ENCODE data around the gene BLOC1S4.
A peak's percentile ranks its signal among the peaks of the same experiment; 100 is the strongest.
"Not testable (repeated sequence)": the region's sequence is repeated elsewhere in the genome, so short reads cannot be mapped to it uniquely, and the experiment has no call there.

BLOC1S4 gene

DNA sequence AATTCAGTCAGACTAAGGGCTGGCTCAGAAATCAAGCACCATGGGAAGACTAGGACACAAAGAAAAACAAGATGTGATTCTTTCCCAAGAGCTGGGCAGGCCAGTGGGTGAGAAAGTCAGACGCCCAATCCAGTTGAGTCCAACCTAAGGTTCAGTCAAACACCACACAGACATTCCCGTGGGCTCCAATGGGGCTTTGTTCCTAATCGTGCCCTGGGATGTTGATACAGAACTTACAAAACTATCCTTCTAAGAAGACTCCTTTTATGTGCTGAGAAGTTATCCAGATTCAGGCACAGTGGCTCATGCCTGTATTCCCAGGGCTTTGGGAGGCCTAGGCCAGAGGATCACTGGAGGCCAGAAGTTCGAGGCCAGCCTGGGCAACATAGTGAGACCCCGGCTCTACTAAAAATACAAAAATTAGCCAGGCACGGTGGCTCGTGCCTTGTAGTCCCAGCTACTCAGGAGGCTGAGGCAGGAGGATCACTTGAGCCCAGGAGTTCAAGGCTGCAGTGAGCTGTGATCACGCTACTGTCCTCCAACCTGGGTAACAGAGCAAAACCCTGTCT is 3.7 kb downstream of the BLOC1S4 start:
- DNase-seq, result no peak

DNA sequence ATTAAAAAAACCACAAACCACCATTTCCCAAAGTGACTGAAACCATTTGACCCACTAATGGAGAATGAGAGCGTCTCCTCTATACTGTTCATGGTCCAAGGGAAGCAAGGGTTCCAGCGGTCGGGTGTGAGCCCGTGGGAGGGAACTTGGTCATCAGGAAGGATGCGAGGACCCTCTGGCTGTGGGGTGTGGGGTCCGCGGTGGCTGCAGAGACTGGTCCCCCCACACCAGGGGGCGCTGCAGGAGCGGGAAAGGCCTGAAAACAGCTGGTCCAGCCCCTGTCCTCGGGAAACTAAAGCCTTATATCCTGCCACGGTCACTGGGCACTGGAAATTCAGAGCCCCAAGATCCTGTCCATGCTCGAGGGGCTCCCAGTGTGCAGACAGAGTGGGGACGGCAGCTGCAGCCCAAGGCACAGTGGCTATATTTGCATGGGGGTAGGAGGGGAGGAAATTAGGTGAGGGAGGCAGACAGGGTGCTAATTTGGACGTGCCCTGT is 4.3 kb downstream of the BLOC1S4 start:
- peak; percentile 42 for DNase-seq

DNA sequence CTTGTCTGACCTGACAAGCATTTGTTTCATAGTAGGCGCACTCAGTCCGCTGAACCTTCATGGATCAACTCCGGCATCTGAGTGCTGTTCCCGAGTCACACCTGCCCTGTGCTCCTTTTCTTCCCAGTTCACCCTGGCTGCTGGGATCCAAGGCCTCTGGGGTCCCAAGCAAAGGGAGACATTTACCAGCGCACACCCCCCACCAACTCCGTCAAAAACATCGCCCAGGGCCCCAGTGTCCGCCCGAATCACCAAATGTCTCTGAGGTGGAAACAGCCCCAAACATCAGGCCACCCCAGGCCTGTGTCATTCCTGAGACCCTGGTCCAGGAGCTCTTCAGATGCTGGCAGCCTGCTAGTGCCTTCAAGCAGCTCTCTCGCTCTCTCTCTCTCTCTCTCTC is 5.1 kb downstream of the BLOC1S4 start:
- no peak for DNase-seq

DNA sequence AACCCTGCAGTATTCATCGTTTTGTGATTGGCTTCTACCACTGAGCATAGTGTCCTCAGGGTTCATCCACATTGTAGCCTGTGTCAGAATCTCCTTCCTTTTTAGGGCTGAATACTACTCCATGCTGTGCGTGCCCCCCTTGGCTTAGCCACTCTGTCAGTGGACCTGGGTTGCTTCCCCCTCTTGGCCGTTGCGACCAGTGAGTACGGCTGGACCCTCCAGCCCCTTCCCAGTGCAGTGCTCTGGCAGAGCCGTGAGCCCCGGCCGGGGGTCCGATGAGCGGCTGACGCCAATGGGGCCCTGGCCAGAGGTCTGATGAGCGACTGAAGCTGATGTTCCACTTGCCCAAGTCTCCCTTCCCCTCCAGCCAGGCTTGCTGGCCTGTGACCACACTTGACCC is 6.9 kb downstream of the BLOC1S4 start:
- DNase-seq, result no peak

DNA sequence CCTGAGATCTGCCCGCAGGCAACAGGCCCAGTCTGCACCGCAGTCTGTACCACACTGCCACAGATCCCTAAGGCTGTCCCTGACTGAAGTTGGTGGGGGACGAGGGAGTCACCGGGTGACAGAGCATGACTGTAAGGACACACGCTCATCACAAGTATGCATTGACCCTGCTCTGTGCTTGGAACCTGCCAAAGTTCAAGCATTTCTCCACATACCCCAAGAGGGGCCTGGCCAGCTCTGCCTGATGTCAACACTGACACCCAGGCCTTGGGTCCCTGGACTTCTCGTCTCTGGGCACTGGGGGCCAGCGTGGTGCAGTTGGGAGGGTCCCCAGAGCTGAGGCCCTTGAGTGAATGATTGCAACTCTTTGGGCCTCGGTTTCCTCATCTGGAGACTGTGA is 7.9 kb downstream of the BLOC1S4 start:
- DNase-seq, result no peak

DNA sequence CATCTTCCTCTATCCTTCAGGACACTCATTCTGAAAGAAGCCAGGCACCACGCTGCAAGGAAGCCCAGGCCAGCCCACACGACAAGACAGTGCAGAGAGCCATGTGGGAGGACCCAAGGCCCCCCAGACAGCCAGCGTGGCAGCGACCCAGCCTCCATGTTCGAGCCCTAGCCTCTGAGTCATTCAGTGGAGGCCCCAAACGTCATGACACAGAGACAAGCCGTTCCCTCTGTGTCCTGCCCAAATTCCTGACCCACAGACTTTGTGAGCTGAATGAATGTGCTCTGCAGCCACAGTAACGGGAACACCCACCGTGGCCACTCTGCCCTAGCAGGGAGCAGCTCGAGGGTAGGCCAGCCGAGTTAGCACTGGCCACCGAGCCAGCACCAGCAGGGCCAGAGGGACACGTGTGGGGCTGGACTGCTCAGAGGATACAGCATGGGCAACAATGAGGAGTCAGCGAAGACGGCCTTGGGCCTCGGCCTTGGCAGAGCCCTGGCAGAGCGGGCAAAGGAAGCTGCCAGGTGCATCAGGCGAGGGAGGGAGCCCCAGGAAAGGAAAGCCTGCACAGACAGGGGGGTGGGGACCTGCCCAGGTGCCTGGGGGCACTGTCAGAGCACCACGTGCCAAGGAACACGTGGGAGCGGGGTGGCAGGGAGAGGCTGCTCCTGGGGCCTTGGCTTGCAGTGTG is 8.6 kb downstream of the BLOC1S4 start:
- DNase-seq, result no peak

DNA sequence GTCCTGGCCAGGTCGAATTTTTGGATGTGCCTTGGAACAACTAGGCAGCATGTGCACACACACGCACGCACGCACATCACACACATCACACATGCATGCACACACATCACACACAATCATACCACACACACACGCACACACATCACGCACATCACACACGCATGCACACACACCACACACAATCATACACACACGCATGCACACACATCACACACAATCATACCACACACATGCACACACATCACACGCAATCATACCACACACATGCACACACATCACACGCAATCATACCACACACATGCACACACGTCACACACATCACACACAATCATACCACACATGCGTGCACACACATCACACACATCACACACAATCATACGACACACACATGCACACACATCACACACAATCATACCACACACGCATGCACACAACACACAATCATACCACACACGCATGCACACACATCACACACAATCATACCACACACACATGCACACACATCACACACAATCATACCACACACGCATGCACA is 9.5 kb downstream of the BLOC1S4 start:
- DNase-seq, result not testable (repeated sequence)

DNA sequence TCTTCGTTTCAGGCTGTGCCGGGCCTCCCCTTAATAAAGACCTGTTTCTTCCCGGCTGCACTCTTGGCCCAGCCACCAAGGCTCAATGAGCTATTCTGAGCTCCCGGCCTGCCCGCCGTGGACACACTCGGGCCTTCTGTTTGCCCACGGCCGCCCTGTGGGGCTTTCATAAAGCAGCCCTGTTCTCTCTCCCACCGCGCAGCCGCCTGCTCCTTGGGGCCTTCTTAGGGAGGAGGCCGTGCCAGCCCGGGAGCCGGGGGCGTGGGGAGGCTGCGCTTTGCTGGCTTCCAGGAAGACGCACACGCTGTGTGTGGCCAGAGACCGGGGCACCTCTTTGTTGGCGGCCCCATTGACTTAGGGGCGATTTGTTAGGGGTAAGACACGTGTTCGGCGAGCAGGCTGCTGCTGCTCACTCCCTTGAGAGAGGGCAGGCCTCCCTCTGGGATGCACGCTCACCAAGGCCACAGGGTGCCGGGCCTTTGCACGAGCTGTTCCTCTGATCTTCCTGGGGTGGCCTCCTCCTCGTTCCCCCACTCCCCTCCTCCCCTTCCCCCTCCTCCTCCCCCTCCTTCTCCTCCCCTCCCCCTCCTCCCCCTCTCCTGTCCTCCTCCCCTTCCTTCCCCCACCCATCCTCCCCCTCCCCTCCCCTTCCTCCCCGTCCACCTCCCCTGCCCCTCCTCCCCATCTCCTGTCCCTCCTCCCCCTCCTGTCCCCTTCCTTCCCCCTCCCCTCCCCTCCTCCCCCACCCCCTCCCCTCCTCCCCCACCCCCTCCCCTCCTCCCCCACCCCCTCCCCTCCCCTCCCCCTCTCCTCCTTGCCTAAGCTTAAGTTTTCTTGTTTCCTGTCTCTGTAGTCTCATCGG is 11.3 kb downstream of the BLOC1S4 start:
- no peak for DNase-seq

DNA sequence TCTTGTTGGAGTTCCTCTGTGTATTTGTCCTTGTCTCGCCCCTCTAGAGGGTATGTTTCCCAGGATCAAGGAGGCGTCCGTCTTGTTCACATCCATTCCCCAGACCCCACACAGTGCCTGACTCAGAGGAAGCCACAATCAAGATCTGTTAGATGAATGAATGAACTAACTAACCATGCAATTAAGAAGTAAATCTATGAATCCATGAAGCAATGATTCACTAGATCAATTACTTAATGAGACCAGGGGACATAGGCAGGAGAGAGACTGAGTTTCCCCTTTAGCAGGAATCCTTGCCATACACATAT is 11.9 kb downstream of the BLOC1S4 start:
- no peak for DNase-seq

DNA sequence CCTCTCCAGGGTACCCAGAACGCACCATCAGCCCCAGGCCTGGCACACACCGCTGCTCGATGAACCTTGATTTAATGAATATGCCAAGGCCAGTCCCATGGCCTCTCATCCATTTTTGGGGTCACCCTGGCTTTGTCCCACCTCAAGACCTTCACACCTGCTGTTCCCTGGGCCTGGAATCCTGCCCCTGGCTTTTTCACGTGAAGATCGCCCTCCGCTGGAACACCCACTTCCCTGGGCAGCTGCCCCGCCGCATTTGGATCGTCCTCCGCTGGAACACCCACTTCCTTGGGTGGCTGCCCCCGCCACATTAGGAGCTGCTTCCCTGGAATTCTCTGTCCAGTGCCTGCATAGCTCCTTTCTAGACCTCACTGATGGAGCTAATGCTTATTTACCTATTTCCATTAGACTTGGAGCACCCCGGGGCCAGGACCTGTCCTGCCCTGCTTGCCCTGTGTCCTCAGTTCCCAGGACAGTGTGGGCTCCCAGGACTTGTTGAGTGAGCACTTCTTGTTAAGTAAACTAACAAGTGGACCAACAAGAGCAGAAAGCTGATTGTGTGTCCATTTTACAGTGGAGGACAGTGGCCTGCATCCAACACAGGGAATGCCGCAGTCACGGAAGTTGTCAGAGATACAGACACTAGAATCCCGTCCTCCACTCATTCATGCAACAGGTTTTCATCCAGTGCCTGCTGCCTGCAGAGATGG is 12.5 kb downstream of the BLOC1S4 start:
- DNase-seq, result no peak

DNA sequence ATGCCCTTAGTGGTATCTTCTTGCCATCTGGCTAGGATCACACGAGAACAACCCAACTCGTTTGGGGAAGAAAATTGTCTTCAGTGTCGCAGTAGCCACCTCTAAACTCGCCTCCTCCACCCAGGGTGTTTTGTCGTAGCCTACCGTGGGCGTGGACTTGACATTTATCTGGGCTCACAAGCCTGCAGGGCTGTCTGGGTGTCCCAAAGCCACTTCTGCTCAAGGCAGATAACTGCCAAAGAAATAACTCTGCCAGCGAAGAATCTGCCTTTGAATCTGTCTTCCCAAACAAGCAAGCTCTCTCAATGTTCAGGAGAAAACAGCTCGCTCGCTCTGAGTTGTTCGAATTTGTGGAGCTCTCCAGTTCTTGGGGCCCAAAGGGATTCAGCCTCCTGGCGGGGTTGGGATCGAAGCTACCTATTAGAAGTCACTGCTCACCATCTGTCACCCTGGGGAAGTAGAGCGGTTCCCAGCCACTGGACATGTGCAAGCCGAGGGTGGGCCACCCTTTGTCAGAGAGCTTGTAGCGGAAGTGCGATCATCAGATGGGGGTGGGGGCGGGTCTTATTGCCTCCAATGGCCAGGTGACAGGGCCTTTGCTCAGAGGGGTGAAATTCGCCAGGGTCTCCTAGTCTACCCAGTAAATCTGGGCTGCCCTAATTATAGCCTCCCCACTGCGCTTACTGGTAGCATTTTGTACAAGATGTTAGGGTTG is 14.8 kb downstream of the BLOC1S4 start:
- DNase-seq, result no peak

DNA sequence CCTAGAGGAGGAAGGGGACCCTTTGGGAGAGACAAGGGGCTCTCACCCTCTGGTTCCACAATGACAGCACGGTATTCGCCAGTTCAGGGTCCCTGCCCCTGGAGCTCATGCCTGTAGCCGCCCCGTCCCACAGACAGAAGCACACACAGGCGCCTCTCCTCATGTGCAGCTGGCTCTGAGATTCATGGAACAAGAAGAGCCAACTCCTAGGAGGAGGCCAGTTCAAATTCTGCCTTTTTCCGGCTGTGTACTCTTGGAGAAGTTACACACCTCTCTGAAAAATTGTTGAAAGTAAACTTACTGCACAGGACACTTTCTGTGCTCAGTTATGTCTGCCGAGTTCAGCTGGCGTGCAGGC is 15.3 kb downstream of the BLOC1S4 start:
- no peak for DNase-seq

DNA sequence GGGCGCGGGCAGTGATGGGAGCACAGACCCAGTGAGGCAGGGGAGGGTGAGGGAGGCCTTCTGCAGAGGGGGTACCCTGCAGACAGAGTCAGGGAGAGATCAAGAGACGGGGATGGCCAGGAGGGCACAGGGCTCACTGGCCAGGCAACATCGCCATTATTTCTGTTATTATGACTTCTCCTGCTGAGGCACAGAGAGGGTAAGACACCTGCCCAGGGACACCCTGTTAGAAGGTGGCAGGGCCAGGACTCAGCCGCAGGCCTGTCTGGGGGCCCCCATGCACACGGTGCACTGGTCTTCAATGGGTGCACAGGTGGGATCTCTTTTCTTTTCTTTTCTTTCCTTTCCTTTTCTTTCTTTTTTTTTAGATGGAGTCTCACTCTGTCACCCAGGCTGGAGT is 15.8 kb downstream of the BLOC1S4 start:
- no peak for DNase-seq

DNA sequence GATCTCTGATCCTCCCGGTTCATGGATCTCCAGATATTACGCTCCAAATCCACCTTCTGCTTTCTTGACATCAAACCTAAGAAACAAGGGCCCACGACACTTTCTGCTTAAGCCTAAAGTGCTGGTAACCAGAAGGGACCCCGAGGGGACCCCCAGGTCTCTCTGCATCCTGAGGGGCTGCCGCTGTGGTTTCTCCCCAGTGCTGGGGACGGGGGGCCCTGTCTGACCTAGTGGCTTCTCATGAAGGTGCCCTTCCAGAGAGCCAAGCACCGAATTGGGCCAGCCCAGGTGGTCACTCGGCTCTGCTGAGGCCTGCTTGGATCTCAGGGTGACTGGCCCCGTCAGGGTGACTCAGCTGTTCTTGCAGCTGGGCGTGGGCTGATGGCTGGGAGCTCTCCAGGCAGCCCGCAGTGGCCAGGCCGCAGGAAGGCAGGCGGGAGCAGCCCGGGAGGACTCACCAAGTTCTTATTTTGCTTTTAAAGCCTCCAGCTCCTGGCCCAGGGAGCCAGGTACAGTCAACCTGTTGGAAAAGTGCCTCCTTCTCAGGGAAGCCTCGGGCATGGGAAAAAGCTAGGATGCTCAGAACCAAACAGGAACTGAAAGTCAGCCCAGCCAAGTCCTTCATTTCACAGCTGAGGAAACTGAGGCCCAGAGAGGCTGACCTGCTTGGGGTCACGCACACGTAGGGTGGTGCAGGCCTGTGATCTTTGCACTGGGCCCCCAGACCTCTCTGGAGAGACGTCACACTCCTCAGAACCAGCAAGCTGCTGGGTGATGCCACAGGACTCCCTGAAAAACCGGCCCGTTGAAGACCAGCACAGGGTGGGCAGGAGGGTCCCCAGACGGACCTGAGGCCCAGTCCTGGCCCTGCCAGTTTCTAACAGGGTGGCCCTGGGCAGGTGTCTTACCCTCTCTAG is 16.7 kb downstream of the BLOC1S4 start:
- DNase-seq, result no peak

DNA sequence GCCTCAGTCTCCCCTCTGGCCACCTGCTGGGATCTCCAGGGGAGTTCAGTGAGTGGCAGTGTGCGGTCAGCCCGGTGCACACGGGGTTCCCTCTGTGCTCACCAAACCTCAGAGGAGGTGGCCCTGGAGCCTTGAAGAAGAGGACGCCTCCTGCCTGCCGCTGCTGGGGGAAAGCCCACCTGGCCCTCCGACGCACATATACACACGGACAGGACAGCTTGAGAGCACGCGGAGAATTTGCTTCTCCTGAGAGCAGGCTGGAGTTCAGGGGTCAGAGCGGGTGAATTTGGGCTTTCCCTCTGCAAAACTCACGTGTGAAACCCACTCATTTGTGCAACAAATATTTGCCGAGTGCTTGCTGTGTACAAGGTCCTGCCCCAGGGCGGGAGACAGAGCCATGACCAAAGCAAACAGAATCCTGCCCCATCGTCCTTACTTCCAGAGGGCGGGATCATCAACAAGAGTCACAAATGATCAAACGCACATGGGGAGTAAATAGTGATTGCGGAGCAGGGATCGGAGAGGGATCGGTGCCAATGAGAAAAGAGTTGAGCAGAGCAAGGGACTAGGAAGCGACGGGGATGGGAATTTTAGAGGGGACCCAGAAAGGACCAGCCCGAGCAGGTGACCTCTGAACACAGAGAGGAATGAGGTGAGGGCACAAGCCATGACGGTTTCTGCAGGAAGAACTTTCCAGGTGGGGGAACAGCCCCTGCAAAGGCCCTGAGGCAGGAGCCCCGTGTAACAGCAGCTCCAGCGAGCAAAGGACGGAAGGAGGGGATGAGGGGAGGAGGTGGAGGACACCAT is 17.6 kb downstream of the BLOC1S4 start:
- no peak for DNase-seq

DNA sequence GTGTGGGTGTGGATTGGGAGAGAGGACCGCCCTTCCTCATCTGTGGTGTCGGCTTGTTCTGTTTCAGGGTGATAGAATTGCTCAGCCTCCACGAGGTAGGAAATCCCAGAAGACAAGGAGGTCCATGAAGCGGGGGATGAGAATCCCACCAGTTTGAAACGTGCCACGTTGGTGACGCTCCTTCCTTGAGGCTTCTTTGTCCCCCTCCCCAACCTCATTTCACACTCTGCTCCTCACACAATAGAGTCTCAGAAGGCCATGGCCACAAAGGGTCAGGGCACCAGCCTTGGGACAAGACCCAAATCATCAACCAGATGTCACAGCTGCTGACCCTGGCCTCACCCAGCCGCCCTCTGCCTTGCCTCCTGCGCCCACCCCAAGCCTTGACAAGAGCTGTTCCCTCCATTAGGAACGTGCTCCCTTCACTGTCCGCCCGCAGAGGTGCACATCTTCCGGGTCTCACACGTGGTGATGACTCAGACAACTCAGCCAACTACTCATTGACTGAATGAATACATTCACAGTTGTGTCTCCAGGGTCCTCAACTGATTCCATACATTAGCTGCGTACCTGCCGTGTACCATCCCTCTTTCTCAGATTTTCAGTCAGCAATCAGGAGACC is 18.3 kb downstream of the BLOC1S4 start:
- no peak for DNase-seq

DNA sequence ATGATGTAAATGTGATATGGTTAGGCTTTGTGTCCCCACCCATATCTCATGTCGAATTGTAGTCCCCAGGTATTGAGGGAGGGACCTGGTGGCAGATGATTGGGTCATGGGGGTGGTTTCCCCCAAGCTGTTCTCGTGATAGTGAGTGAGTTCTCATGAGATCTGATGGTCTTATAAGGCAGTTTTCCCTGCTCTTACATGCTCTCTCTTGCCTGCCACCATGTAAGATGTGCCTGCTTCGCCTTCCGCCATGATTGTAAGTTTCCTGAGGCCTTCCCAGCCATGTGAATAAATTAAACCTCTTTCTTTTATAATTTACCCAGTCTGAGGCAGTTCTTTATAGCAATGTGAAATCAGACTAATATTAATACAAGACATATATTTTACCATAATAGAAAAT is 23.9 kb downstream of the BLOC1S4 start:
- no peak for DNase-seq

DNA sequence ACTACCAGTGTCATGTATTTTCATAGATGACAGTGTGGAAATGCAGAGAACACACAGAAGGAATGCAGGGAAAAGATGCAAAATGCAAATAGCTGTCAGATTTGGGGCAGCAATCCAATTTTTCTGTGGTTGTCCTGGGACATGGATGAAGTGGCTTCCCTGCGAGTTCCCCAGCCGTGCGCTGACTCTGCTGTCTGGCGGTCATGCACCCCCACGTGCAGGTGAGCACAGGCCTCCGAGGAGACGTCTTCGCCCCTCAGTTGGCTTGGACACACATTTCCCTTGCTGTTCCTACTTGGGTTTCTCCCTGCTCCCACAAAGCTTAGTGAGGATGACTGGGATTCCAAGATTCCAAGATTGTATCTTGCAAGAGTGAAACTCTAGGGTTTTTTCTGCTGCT is 24.4 kb downstream of the BLOC1S4 start:
- DNase-seq, result no peak

DNA sequence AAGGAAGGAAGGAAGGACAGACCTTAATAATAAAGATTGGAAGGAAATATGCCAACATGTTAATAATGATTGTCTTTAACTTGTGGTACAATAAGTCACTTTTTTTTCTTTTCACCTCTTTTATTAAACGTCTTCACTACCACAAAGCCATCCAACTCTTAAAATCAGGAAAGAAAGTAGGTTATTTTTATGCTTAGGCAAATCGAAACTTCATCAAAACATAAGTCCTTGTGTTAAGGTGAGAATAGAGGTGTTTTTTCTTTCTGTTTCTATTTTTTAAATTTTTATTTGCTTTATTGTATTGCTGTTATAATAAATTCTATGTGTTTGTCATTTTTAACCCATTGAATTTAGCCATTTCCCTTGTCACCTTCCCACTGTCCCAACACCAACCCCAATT is 26.5 kb downstream of the BLOC1S4 start:
- no peak for DNase-seq

DNA sequence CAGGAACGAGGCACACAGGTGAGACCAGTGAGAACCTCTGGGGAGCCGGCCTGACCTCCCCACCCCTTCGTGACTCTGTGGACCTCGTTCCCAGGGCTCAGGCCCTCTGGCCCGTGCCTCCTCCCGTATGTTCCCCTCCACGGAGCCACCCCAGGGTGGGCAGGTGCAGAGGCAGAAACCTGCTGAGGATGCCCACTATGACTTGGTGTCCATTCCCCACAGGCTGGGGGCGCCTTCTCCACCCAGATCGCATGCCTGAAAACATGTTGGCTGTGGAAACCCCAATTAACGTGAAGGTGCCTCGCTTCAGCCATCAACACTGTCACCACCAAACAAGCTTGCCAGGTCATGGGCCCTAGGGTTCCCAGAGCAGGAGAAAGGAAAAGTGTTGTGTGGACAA is 27.0 kb downstream of the BLOC1S4 start:
- DNase-seq, result no peak
